Measurements from ENCODE around the gene TUBA4B. TPM values are rescaled to one million over a fixed set of nuclear protein-coding genes. Genes with fewer than 3 reads are reported as not detected.

The TUBA4B gene
- polyA plus RNA-seq, 1 experiment, result not detected

- Histone ChIP-seq H3K36me3 (ENCODE audit: control insufficient read depth, insufficient read depth, low read length) (no peaks in the 10 kb centered on the region), H3K4me3 (ENCODE audit: low read depth, low read length) (no peak overlapping the region), H3K27me3 (ENCODE audit: control insufficient read depth, insufficient read depth, low read length) (peaks cover 3% of the 10 kb centered on the region)
- CTCF ChIA-PET, result interaction anchor here (0.6 to 1.3 kb wide), 2 partner anchors 10 to 189 kb away, joined by 3 to 11 read pairs; no protein-coding TSS in a partner anchor
- no peak for TF ChIP-seq CTCF (IDR thresholded peaks at IDR 0.05; ENCODE audit: insufficient read depth, low read depth, low read length)
- POLR2A ChIA-PET, result no interaction called here
- DNase-seq (ENCODE audit: low read depth), result no peak
Observed at GRCh38 chr2:219266232-219266631, 13.2 kb downstream of the TUBA4B start.

GRCh38 chr2:219266886-219267285 is 13.8 kb downstream of the TUBA4B start:
- peaks cover 3% of the 10 kb centered on the region for H3K27me3 ChIP-seq (ENCODE audit: control insufficient read depth, insufficient read depth, low read length)
- no peak for DNase-seq (ENCODE audit: low read depth)
- TF ChIP-seq CTCF (IDR thresholded peaks at IDR 0.05; ENCODE audit: insufficient read depth, low read depth, low read length), result no peak
- H3K36me3 ChIP-seq (ENCODE audit: control insufficient read depth, insufficient read depth, low read length), result no peaks in the 10 kb centered on the region
- ChIA-PET CTCF (interaction anchor here (1.5 to 1.7 kb wide), 2 partner anchors 9 to 11 kb away, joined by 4 to 5 read pairs; no protein-coding TSS in a partner anchor), POLR2A (no interaction called here)
- no peak overlapping the region for H3K4me3 ChIP-seq (ENCODE audit: low read depth, low read length)

GRCh38 chr2:219268294-219268693 is 15.3 kb downstream of the TUBA4B start:
- H3K36me3 ChIP-seq (ENCODE audit: control insufficient read depth, insufficient read depth, low read length), result no peaks in the 10 kb centered on the region
- DNase-seq (ENCODE audit: low read depth), result no peak
- H3K4me3 ChIP-seq (ENCODE audit: low read depth, low read length), result no peak overlapping the region
- ChIA-PET CTCF (interaction anchor here (1.5 to 2.0 kb wide), 3 partner anchors 9 to 10 kb away, joined by 4 to 11 read pairs (median 5); partner anchors contain the start of gene DNAJB2), POLR2A (no interaction called here)
- peaks cover 3% of the 10 kb centered on the region for H3K27me3 ChIP-seq (ENCODE audit: control insufficient read depth, insufficient read depth, low read length)
- TF ChIP-seq CTCF (IDR thresholded peaks at IDR 0.05; ENCODE audit: insufficient read depth, low read depth, low read length), result no peak

- no peak for DNase-seq (ENCODE audit: low read depth)
- POLR2A ChIA-PET, result no interaction called here
- H3K27me3 ChIP-seq (ENCODE audit: control insufficient read depth, insufficient read depth, low read length), result peaks cover 1% of the 10 kb centered on the region
- TF ChIP-seq CTCF (IDR thresholded peaks at IDR 0.05; ENCODE audit: insufficient read depth, low read depth, low read length), result no peak
- CTCF ChIA-PET, result interaction anchor here (2.0 kb wide), 1 partner anchor 9 kb away, joined by 11 read pairs; the partner anchor contains the start of gene DNAJB2
- no peak overlapping the region for H3K4me3 ChIP-seq (ENCODE audit: low read depth, low read length)
- no peaks in the 10 kb centered on the region for H3K36me3 ChIP-seq (ENCODE audit: control insufficient read depth, insufficient read depth, low read length)
Observed at GRCh38 chr2:219269362-219270054, 16.5 kb downstream of the TUBA4B start.

- no peak for DNase-seq (ENCODE audit: low read depth)
- Histone ChIP-seq H3K27me3 (ENCODE audit: control insufficient read depth, insufficient read depth, low read length) (peaks cover 1% of the 10 kb centered on the region), H3K4me3 (ENCODE audit: low read depth, low read length) (no peak overlapping the region), H3K36me3 (ENCODE audit: control insufficient read depth, insufficient read depth, low read length) (no peaks in the 10 kb centered on the region)
- no peak for TF ChIP-seq CTCF (IDR thresholded peaks at IDR 0.05; ENCODE audit: insufficient read depth, low read depth, low read length)
- CTCF ChIA-PET, result interaction anchor here (2.0 kb wide), 1 partner anchor 8 kb away, joined by 11 read pairs; the partner anchor contains the start of gene DNAJB2
- POLR2A ChIA-PET, result no interaction called here
Observed at GRCh38 chr2:219270055-219270372, 17.0 kb downstream of the TUBA4B start.
